CD14-positive monocyte (primary cell): ENCODE data around the gene ZC2HC1C. TPM values are rescaled to one million over a fixed set of nuclear protein-coding genes. Genes with fewer than 3 reads are reported as not detected.

Experiments used
- DNase-seq, 3 donors: peaks; one replicate each; pipeline ENCODE4 v3.0.0-alpha.2; 2011 to 2022
- H2AFZ ChIP-seq: 2 replicates; pipeline ENCODE4 v1.6.0; 2012; ENCODE audit warnings: mild to moderate bottlenecking, low read depth, low read length, inconsistent platforms; ENCODE audit not compliant: insufficient read depth, poor library complexity, severe bottlenecking
- H3K27ac ChIP-seq, 2 donors: 1 replicate in 1 of 2; 2 replicates in 1 of 2; pipeline ENCODE4 v1.5.1; 2012 to 2013; ENCODE audit warnings: low read length in 2 of 2, control low read depth in 1 of 2, inconsistent platforms in 1 of 2, low read depth in 1 of 2, mild to moderate bottlenecking in 1 of 2
- H3K27me3 ChIP-seq, 2 donors: one replicate each; pipeline versions ENCODE4 v1.6.0 to v1.6.1; 2011 to 2013; ENCODE audit warnings: low read length in 2 of 2; ENCODE audit not compliant: control insufficient read depth in 2 of 2, insufficient read depth in 2 of 2
- H3K36me3 ChIP-seq, 2 donors: replicated peaks in 1 of 2; 1 replicate in 1 of 2; 2 replicates in 1 of 2; pipeline versions ENCODE4 v1.5.1 to v1.6.1; 2012 to 2013; ENCODE audit warnings: low read length in 2 of 2, control low read depth in 1 of 2, inconsistent platforms in 1 of 2, mild to moderate bottlenecking in 1 of 2; ENCODE audit not compliant: insufficient read depth in 2 of 2, control insufficient read depth in 1 of 2
- H3K4me1 ChIP-seq, 2 donors: 1 replicate in 1 of 2; 2 replicates in 1 of 2; pipeline versions ENCODE4 v1.5.1 to v1.6.1; 2012 to 2013; ENCODE audit warnings: low read length in 2 of 2, control low read depth in 1 of 2, inconsistent platforms in 1 of 2, mild to moderate bottlenecking in 1 of 2, moderate library complexity in 1 of 2; ENCODE audit not compliant: insufficient read depth in 2 of 2, control insufficient read depth in 1 of 2
- H3K4me2 ChIP-seq: replicated peaks from 2 replicates; pipeline ENCODE3; 2012; ENCODE audit warnings: low read length, moderate library complexity, mild to moderate bottlenecking; ENCODE audit not compliant: poor library complexity, severe bottlenecking; ENCODE audit errors: extremely low read depth
- H3K4me3 ChIP-seq, 3 experiments: fragments of 200-600 bp in 1 of 3; sonication (generic) in 1 of 3; replicated peaks in 1 of 3; 1 replicate in 2 of 3; 2 replicates in 1 of 3; pipeline ENCODE4 v1.5.1; 2011 to 2013; ENCODE audit warnings: low read length in 3 of 3, mild to moderate bottlenecking in 3 of 3, control low read depth in 2 of 3, low read depth in 2 of 3, inconsistent platforms in 1 of 3, moderate library complexity in 1 of 3
- H3K79me2 ChIP-seq: 2 replicates; pipeline ENCODE4 v1.6.0; 2012; ENCODE audit warnings: mild to moderate bottlenecking, control low read depth, inconsistent platforms, low read length, moderate library complexity; ENCODE audit not compliant: insufficient read depth
- H3K9ac ChIP-seq: 2 replicates; pipeline ENCODE4 v1.6.0; 2017; ENCODE audit warnings: low read length, mild to moderate bottlenecking; ENCODE audit not compliant: insufficient read depth, poor library complexity, severe bottlenecking
- H3K9me3 ChIP-seq, 2 donors: replicated peaks in 1 of 2; 1 replicate in 1 of 2; 2 replicates in 1 of 2; pipeline versions ENCODE4 v1.5.1 to v1.6.1; 2012 to 2013; ENCODE audit warnings: low read length in 2 of 2, control low read depth in 1 of 2; ENCODE audit not compliant: control insufficient read depth in 1 of 2, insufficient read depth in 1 of 2
- H4K20me1 ChIP-seq: 2 replicates; pipeline ENCODE4 v1.6.0; 2012; ENCODE audit warnings: mild to moderate bottlenecking, low read length, control low read depth, moderate library complexity; ENCODE audit not compliant: insufficient read depth
- H3K27ac Mint-ChIP-seq, 7 donors: one replicate each; pipeline ENCODE4 v1.8.0; 2020; ENCODE audit warnings: mild to moderate bottlenecking in 7 of 7, mixed read lengths in 7 of 7, moderate library complexity in 6 of 7, inconsistent platforms in 2 of 7
- H3K27me3 Mint-ChIP-seq, 3 donors: one replicate each; pipeline ENCODE4 v1.8.0; 2021 to 2022; ENCODE audit warnings: low read depth in 3 of 3, mild to moderate bottlenecking in 3 of 3, mixed read lengths in 3 of 3, moderate library complexity in 3 of 3, inconsistent platforms in 1 of 3
- H3K36me3 Mint-ChIP-seq, 2 donors: one replicate each; pipeline ENCODE4 v1.8.0; 2020; ENCODE audit warnings: mixed read lengths in 2 of 2, inconsistent platforms in 1 of 2, mild to moderate bottlenecking in 1 of 2
- H3K4me1 Mint-ChIP-seq: one replicate; pipeline ENCODE4 v1.8.0; 2020; ENCODE audit warnings: mild to moderate bottlenecking, mixed read lengths
- H3K4me3 Mint-ChIP-seq, 2 donors: one replicate each; pipeline ENCODE4 v1.8.0; 2020; ENCODE audit warnings: mild to moderate bottlenecking in 2 of 2, mixed read lengths in 2 of 2, moderate library complexity in 1 of 2
- H3K9me3 Mint-ChIP-seq, 7 donors: one replicate each; pipeline ENCODE4 v1.8.0; 2020 to 2022; ENCODE audit warnings: mixed read lengths in 7 of 7, mild to moderate bottlenecking in 6 of 7, moderate library complexity in 6 of 7, inconsistent platforms in 2 of 7
- CTCF ChIP-seq: fragments of 200-600 bp; IDR thresholded peaks from one replicate; pipeline ENCODE4 v1.8.0; 2022; ENCODE audit warnings: antibody characterized with exemption, mild to moderate bottlenecking
- WGBS: methylation state at CpG from one replicate; pipeline ENCODE4 v1.1.5; 2013; ENCODE audit warnings: missing lambda C conversion rate; ENCODE audit not compliant: insufficient coverage; 5-methylcytosine and 5-hydroxymethylcytosine counted together
- intact Hi-C, 2 donors: fragments of 100-400 bp; cut with micrococcal nuclease; formaldehyde crosslinking; loops; one replicate each; pipeline versions ENCODE4 v1.15.0 to v1.15.1; 2023
- polyA plus RNA-seq, 3 donors: library from polyadenylated mRNA; depleted of rRNA in 1 of 3; unstranded in 2 of 3; stranded (reverse) in 1 of 3; fragments of 300-500 nt in 2 of 3; fragments of >200 nt in 1 of 3; fragmentation: Illumina TruSeq in 2 of 3; gene quantifications; 1 replicate in 2 of 3; 2 replicates in 1 of 3; pipeline ENCODE4 v1.2.3, GENCODE V29; 2012 to 2021

The ZC2HC1C gene
- polyA plus RNA-seq, 3 donors: 0.08 TPM; not detected in 2

DNA sequence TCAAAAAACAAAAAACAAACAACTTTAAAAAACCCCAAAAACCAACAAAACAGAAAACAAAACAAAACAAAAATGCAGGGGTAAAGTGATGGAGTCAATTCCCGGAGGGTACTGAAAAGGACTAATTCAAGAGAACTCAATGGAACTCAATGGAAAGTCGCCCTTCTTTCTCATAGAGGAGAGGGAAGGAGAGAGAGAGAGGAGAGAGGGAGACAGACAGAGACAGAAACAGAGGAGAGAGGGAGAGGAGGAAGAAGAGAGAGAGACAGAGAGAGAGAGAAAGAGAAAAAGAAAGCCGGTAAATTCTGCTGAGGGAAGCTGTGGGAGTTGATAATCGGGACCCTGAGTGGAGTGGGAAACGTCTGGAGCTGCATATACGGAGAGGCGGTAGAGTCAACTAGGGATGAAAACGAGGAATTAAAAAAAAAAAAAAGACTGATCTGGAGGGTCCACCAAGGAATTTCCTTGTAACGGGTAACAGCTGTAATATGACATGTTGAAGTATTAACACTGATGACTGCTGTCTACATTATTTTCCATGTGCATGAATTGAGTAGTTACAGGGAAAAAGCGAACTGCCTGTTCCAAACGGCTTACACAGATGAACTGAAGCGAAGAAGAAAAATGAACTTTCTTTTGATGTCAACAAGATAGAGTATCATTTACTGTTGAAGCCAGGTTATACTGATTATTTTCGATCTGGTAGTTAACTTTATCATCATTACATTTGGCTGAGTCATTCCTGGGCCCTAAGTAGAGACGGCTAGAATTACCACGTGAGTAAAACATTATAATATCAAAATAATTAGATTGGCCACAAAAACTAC is 934 bp upstream of the ZC2HC1C start:
- H3K79me2 ChIP-seq: peaks cover 3% of the 10 kb centered on the region
- WGBS: 49% methylated on average over 9 of the region's 15 CpGs
- no peaks in the 10 kb centered on the region for H3K9me3 ChIP-seq
- H3K27me3 Mint-ChIP-seq: peaks cover 0 to 3% (median 2%) of the 10 kb centered on the region in 3 donors
- H3K36me3 ChIP-seq: no peaks in the 10 kb centered on the region
- no peaks in the 10 kb centered on the region for H4K20me1 ChIP-seq
- H3K4me3 ChIP-seq: peak overlapping the region; percentile 34 to 71 (median 47)
- peak overlapping the region; percentile 34 for H3K9ac ChIP-seq
- no peaks in the 10 kb centered on the region for H3K36me3 Mint-ChIP-seq
- peak overlapping the region; percentile 62 to 69 for H3K27ac ChIP-seq
- no peak for DNase-seq
- H3K4me3 Mint-ChIP-seq: no peak overlapping the region
- peak overlapping the region in 2 of 7 donors; percentile 0 to 57 for H3K27ac Mint-ChIP-seq
- no peak for TF ChIP-seq CTCF
- H3K4me2 ChIP-seq: peak overlapping the region; percentile 83
- intact Hi-C loops: loop anchor here (10.0 kb wide), 2 partner anchors 64 to 124 kb away; partner anchors contain the start of gene EIF2B2 (in 1 of the 2)
- H3K9me3 Mint-ChIP-seq: no peaks in the 10 kb centered on the region
- H2AFZ ChIP-seq: peak overlapping the region; percentile 84
- H3K4me1 Mint-ChIP-seq: peaks cover 12% of the 10 kb centered on the region
- no peaks in the 10 kb centered on the region for H3K27me3 ChIP-seq
- H3K4me1 ChIP-seq: peaks cover 19 to 36% of the 10 kb centered on the region in 2 donors

DNA sequence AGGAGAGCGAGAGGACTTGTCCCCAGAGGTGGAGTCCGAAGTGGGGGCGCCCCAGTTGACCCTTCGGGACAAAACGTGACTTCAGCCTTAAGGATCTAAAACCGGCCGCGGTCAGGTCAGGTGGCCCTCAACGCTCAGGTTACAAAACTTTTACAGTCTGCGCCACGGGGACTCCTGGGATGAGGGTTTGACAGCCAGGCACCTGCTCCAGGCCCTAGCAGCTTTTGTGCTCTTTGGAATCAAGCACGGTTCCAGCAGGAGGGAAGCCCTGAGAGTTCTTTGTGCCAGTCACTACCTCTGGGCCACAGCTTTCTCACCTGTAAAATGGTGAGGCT is 337 bp downstream of the ZC2HC1C start:
- H3K27ac ChIP-seq: peak overlapping the region in 1 of 2 donors; percentile 69
- no peaks in the 10 kb centered on the region for H3K27me3 ChIP-seq
- no peak overlapping the region for H3K4me3 Mint-ChIP-seq
- H3K4me3 ChIP-seq: peak overlapping the region; percentile 34 to 71 (median 47)
- no peaks in the 10 kb centered on the region for H3K79me2 ChIP-seq
- 59% methylated on average over 12 of the region's 12 CpGs for WGBS
- peaks cover 0 to 3% (median 2%) of the 10 kb centered on the region in 3 donors for H3K27me3 Mint-ChIP-seq
- H3K9me3 Mint-ChIP-seq: no peaks in the 10 kb centered on the region
- intact Hi-C loops: loop anchor here (10.0 kb wide), 2 partner anchors 65 to 125 kb away; partner anchors contain the start of gene EIF2B2 (in 1 of the 2)
- peak overlapping the region in 2 of 7 donors; percentile 77 to 85 for H3K27ac Mint-ChIP-seq
- H3K36me3 ChIP-seq: no peaks in the 10 kb centered on the region
- no peak overlapping the region for H3K9ac ChIP-seq
- H3K9me3 ChIP-seq: no peaks in the 10 kb centered on the region
- no peak for TF ChIP-seq CTCF
- DNase-seq: no peak
- H3K36me3 Mint-ChIP-seq: peaks cover 0 to 1% of the 10 kb centered on the region in 2 donors
- peaks cover 4% of the 10 kb centered on the region for H3K4me1 Mint-ChIP-seq
- peak overlapping the region; percentile 84 for H2AFZ ChIP-seq
- H3K4me2 ChIP-seq: peak overlapping the region; percentile 83
- H4K20me1 ChIP-seq: no peaks in the 10 kb centered on the region
- H3K4me1 ChIP-seq: peaks cover 14 to 28% of the 10 kb centered on the region in 2 donors
